Ascending aorta (tissue), 2 donors: ENCODE data around the gene ARHGAP26. TPM values are rescaled to one million over a fixed set of nuclear protein-coding genes. Genes with fewer than 3 reads are reported as not detected.
"Not testable (repeated sequence)": the region's sequence is repeated elsewhere in the genome, so short reads cannot be mapped to it uniquely, and the experiment has no call there.

ENCODE experiments used
- DNase-seq, 2 donors: peaks; one replicate each; pipeline ENCODE4 v3.0.0-alpha.2; 2019; ENCODE audit warnings: low spot score in 2 of 2
- H3K27ac ChIP-seq, 2 donors: fragments of 200-600 bp; sonication (generic); one replicate each; pipeline ENCODE4 v1.5.1; 2016 to 2017; ENCODE audit warnings: mild to moderate bottlenecking in 1 of 2
- H3K27me3 ChIP-seq: fragments of 200-600 bp; sonication (generic); one replicate; pipeline ENCODE4 v1.5.1; 2017
- H3K36me3 ChIP-seq, 2 donors: fragments of 200-600 bp; sonication (generic); one replicate each; pipeline ENCODE4 v1.5.1; 2016
- H3K4me1 ChIP-seq, 2 donors: fragments of 200-600 bp; sonication (generic); one replicate each; pipeline ENCODE4 v1.5.1; 2016 to 2017; ENCODE audit warnings: mild to moderate bottlenecking in 1 of 2
- H3K4me3 ChIP-seq, 2 donors: fragments of 200-600 bp; sonication (generic); one replicate each; pipeline ENCODE4 v1.5.1; 2016 to 2017; ENCODE audit warnings: mild to moderate bottlenecking in 1 of 2
- H3K9me3 ChIP-seq, 2 donors: fragments of 200-600 bp; sonication (generic); one replicate each; pipeline ENCODE4 v1.5.1; 2016
- CTCF ChIP-seq, 3 experiments: fragments of 200-600 bp in 2 of 3; fragments of 450-650 bp in 1 of 3; sonication (generic) in 2 of 3; IDR thresholded peaks; one replicate each; pipeline ENCODE4 v1.5.1; 2016 to 2019; ENCODE audit warnings: antibody characterized with exemption in 3 of 3, mild to moderate bottlenecking in 1 of 3, moderate library complexity in 1 of 3
- intact Hi-C: fragments of 100-400 bp; cut with DNase I; formaldehyde crosslinking; loops from one replicate; pipeline ENCODE4 v1.15.1; 2023
- total RNA-seq: library from RNA; depleted of rRNA; stranded (reverse); fragments of >200 nt; gene quantifications from one replicate; pipeline ENCODE4 v1.1.0, GENCODE V29; 2016

Gene ARHGAP26
- total RNA-seq, 1 donor from 2014 or later: 34.9 TPM

- Histone ChIP-seq H3K9me3 (no peaks in the 10 kb centered on the region), H3K4me1 (no peaks in the 10 kb centered on the region), H3K27me3 (no peaks in the 10 kb centered on the region), H3K4me3 (no peak overlapping the region), H3K27ac (no peak overlapping the region), H3K36me3 (no peaks in the 10 kb centered on the region)
- DNase-seq: no peak
- intact Hi-C loops: no loop called here
- no peak for TF ChIP-seq CTCF (IDR thresholded peaks at IDR 0.05)
Observed at GRCh38 chr5:142994218-142994617, 224.0 kb downstream of the ARHGAP26 start.

GRCh38 chr5:142995621-142996020, 225.4 kb downstream of the ARHGAP26 start:
- intact Hi-C loops, H3K4me3 ChIP-seq, DNase-seq, H3K27me3 ChIP-seq, H3K27ac ChIP-seq, H3K9me3 ChIP-seq, H3K36me3 ChIP-seq, H3K4me1 ChIP-seq: not testable (repeated sequence)

- Histone ChIP-seq H3K4me1 (peaks cover 7 to 11% of the 10 kb centered on the region in 2 donors), H3K4me3 (no peak overlapping the region), H3K27ac (no peak overlapping the region), H3K36me3 (no peaks in the 10 kb centered on the region), H3K27me3 (no peaks in the 10 kb centered on the region), H3K9me3 (no peaks in the 10 kb centered on the region)
- TF ChIP-seq CTCF (IDR thresholded peaks at IDR 0.05): no peak
- DNase-seq: no peak
- intact Hi-C loops: no loop called here
Observed at GRCh38 chr5:142997591-142997990, 227.4 kb downstream of the ARHGAP26 start.

DNA sequence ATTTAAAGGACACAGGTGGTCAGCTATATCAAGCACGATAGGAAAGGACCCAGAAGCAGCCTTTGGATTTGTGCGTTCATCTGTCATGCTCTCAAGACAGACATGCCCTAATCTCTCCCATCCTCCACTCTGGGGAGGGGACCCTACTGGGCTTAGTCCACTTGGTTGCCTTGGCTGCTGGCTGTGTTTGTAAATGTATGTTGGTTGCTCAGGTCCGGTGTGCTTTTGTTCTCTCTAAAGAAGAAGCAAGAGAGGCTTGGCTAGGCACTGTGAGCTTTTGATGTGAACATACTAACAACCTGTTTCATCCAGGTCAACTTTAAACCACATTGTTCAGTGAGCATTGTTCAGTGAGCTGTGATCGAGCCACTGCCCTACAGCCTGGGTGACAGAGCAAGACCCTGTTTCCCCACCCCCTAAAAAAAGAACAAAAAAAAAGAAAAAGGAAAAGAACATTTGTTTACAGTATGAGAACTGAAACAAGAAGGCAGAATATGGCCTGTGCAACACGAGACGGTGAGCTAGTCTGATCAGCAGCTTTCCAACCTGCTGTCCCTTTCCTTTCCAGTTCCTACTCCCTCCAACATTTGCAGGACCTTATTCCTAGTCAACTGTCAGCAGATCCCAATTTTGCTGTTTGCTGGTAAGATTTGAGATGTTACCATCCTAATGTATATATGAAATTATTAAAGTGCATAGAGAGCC, 228.3 kb downstream of the ARHGAP26 start:
- no peak for DNase-seq
- no peak overlapping the region for H3K27ac ChIP-seq
- TF ChIP-seq CTCF (IDR thresholded peaks at IDR 0.05): no peak
- H3K9me3 ChIP-seq: no peaks in the 10 kb centered on the region
- H3K36me3 ChIP-seq: no peaks in the 10 kb centered on the region
- no peaks in the 10 kb centered on the region for H3K27me3 ChIP-seq
- no peak overlapping the region for H3K4me3 ChIP-seq
- intact Hi-C loops: no loop called here
- peaks cover 7 to 19% of the 10 kb centered on the region in 2 donors for H3K4me1 ChIP-seq

DNA sequence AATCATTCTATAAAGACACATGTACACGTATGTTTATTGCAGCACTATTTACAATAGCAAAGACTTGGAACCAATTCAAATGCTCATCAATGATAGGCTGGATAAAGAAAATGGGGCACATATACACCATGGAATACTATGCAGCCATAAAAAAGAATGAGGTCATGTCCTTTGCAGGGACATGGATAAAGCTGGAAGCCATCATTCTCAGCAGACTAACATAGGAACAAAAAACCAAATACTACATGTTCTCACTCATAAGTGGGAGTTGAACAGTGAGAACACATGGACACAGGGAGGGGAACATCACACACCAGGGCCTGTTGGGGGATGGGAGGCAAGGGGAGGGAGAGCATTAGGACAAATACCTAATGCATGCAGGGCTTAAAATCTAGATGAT, 230.4 kb downstream of the ARHGAP26 start:
- intact Hi-C loops: loop anchor here (5.0 kb wide), 1 partner anchor 402 kb away; the partner anchor contains the start of gene NR3C1
- DNase-seq, H3K4me3 ChIP-seq, H3K27ac ChIP-seq, H3K9me3 ChIP-seq, H3K36me3 ChIP-seq, H3K27me3 ChIP-seq: not testable (repeated sequence)
- H3K4me1 ChIP-seq: peaks cover 7 to 19% of the 10 kb centered on the region in 2 donors

GRCh38 chr5:143001764-143002351, 231.7 kb downstream of the ARHGAP26 start:
- Histone ChIP-seq H3K4me1 (peaks cover 7 to 21% of the 10 kb centered on the region in 2 donors), H3K27me3 (no peaks in the 10 kb centered on the region), H3K27ac (peak overlapping the region; percentile 36 to 44), H3K4me3 (no peak overlapping the region), H3K9me3 (no peaks in the 10 kb centered on the region), H3K36me3 (no peaks in the 10 kb centered on the region)
- TF ChIP-seq CTCF (IDR thresholded peaks at IDR 0.05): no peak
- no peak for DNase-seq
- intact Hi-C loops: loop anchor here (5.0 kb wide), 1 partner anchor 400 kb away; the partner anchor contains the start of gene NR3C1
